ENCODE results near the gene CLIC4. TPM values are rescaled to one million over a fixed set of nuclear protein-coding genes. Genes with fewer than 3 reads are reported as not detected.
A peak's percentile ranks its signal among the peaks of the same experiment; 100 is the strongest.

Gene CLIC4
- total and polyA plus RNA-seq, 10 donors: 17.0 to 99.6 (median 71.2) TPM

DNA sequence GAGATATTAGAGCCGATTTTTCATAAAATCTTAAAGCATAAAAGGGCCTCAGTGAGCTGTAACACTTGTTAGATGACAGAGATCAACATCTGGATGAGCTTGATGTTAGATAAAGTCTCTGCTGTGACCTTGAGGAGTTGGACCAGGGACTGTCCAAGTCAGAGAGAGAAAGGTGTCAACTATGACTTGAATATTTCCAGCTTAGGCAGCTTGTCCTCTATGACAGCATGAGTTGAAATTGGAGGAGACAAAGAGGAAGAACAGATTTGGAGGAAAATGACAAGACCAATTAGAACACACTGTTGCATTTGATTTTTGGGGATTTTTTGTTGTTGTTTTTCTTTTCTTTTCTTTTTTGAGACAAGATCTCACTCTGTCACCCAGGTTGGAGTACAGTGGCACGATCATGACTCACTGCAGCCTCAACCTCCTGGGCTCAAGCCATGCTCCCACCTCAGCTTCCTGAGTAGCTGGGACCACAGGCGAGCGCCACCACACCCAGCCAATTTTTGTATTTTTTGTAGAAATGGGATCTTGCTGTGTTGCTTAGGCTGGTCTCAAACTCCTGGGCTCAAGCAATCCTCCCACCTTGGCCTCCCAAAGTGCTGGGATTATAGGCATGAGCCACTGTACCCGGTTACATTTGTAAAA is 35.3 kb upstream of the CLIC4 start:
- TF ChIP-seq POLR2AphosphoS5 (IDR thresholded peaks at IDR 0.05) (no peak), POLR2A (IDR thresholded peaks at IDR 0.05) (no peak)
- TF ChIP-seq, protein P1, sequence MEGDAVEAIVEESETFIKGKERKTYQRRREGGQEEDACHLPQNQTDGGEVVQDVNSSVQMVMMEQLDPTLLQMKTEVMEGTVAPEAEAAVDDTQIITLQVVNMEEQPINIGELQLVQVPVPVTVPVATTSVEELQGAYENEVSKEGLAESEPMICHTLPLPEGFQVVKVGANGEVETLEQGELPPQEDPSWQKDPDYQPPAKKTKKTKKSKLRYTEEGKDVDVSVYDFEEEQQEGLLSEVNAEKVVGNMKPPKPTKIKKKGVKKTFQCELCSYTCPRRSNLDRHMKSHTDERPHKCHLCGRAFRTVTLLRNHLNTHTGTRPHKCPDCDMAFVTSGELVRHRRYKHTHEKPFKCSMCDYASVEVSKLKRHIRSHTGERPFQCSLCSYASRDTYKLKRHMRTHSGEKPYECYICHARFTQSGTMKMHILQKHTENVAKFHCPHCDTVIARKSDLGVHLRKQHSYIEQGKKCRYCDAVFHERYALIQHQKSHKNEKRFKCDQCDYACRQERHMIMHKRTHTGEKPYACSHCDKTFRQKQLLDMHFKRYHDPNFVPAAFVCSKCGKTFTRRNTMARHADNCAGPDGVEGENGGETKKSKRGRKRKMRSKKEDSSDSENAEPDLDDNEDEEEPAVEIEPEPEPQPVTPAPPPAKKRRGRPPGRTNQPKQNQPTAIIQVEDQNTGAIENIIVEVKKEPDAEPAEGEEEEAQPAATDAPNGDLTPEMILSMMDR (IDR thresholded peaks at IDR 0.05 in 8 of 11, conservative IDR thresholded peaks at IDR 0.05 in 3 of 11): no peak
- no peaks in the 10 kb centered on the region for H3K36me3 ChIP-seq
- no peak overlapping the region for H3K4me3 ChIP-seq
- peak overlapping the region in 3 of 8 donors; percentile 11 to 27 (median 13) for H3K27ac ChIP-seq
- H3K4me1 ChIP-seq: peaks cover 5 to 32% (median 9%) of the 10 kb centered on the region in 6 donors
- intact Hi-C loops (cut with DNase I; ENCODE audit: low total_unique reads): no loop called here
- no peaks in the 10 kb centered on the region for H3K9me3 ChIP-seq
- 69 to 83% (median 72%) methylated on average over 5 of the region's 5 CpGs for WGBS, 5 donors
- no peak for DNase-seq
- no peaks in the 10 kb centered on the region for H3K27me3 ChIP-seq (replicated peaks in 1 of 7)

DNA sequence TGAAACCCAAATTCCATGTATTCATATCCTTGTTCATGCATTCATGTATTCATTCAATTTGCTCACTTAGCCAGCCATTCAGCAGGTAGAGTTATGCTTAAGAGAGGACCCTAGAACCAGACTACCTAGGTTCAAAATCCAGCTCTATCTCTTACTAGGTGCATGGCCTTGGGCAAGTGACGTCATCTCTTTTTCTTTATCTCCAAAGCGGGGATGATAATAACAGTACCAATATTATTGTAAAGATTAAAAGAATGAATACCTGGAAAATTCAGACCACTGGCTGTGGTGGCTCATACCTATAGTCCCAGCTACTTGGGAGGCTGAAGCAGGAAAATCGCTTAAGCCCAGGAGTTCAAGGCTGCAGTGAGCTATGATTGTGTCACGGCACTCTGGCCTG is 33.9 kb upstream of the CLIC4 start:
- no peaks in the 10 kb centered on the region for H3K36me3 ChIP-seq
- no peaks in the 10 kb centered on the region for H3K9me3 ChIP-seq
- H3K4me1 ChIP-seq: peaks cover 0 to 20% (median 2%) of the 10 kb centered on the region in 6 donors
- no peak overlapping the region for H3K4me3 ChIP-seq
- no peaks in the 10 kb centered on the region for H3K27me3 ChIP-seq (replicated peaks in 1 of 7)
- no peak overlapping the region for H3K27ac ChIP-seq
- WGBS, 5 donors: 73 to 86% (median 84%) methylated on average over 4 of the region's 4 CpGs
- no peak for DNase-seq
- intact Hi-C loops (cut with DNase I; ENCODE audit: low total_unique reads): no loop called here
- TF ChIP-seq, protein P1 (IDR thresholded peaks at IDR 0.05 in 8 of 11, conservative IDR thresholded peaks at IDR 0.05 in 3 of 11): no peak
- TF ChIP-seq POLR2AphosphoS5 (IDR thresholded peaks at IDR 0.05): no peak
- no peak for TF ChIP-seq POLR2A (IDR thresholded peaks at IDR 0.05)

DNA sequence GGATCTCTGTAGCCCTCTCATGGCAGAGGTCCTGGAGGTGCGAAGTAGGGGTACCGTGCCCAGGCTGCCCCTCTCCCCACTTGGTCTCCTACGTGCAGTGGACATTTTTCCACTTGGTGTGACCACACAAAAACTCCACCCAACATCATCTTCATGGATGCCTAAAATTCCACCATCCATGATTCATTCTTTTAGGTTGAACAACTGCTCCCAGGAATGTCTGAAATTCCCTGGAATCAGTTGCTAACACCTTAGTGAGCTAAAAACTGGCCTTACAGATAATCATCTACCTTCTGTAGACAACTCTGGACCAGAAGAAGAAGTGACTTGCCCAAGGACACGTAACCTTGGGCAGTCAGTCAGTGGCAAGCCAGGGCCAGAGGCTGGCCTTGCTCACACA is 32.1 kb upstream of the CLIC4 start:
- DNase-seq: no peak
- 88 to 94% (median 92%) methylated on average over 4 of the region's 4 CpGs for WGBS, 5 donors

DNA sequence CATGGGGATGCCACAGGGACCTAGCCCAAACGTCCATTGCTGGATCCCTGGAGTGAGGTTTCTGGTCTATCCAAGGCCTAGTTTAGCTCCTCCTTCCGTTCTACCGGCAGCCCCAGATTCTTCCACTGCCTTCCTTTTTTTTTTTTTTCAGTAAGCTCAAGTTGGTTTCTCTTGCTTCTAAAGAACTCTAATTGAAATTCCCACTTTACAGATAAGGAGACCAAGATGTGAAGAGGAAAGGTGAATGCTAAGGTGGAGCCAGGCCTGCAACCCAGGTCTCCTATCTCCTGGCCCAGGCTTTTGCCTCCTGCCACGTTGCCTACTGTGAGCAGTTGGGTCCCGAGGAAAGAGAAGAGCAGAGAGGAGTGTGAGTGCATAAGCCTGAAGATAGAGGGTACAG is 31.5 kb upstream of the CLIC4 start:
- H3K27ac ChIP-seq: no peak overlapping the region
- H3K4me3 ChIP-seq: no peak overlapping the region
- H3K4me1 ChIP-seq: peaks cover 0 to 24% (median 4%) of the 10 kb centered on the region in 6 donors
- intact Hi-C loops (cut with DNase I; ENCODE audit: low total_unique reads): no loop called here
- no peaks in the 10 kb centered on the region for H3K27me3 ChIP-seq (replicated peaks in 1 of 7)
- WGBS, 5 donors: 72 to 85% (median 75%) methylated on average over 5 of the region's 5 CpGs
- DNase-seq: no peak
- no peaks in the 10 kb centered on the region for H3K36me3 ChIP-seq
- TF ChIP-seq, protein P1 (IDR thresholded peaks at IDR 0.05 in 8 of 11, conservative IDR thresholded peaks at IDR 0.05 in 3 of 11): no peak
- TF ChIP-seq POLR2A (IDR thresholded peaks at IDR 0.05) (no peak), POLR2AphosphoS5 (IDR thresholded peaks at IDR 0.05) (no peak)
- H3K9me3 ChIP-seq: no peaks in the 10 kb centered on the region

More for the DNA sequence above, 32.1 kb upstream of the CLIC4 start:
- intact Hi-C loops (cut with DNase I; ENCODE audit: low total_unique reads): no loop called here
- no peaks in the 10 kb centered on the region for H3K9me3 ChIP-seq
- no peak overlapping the region for H3K4me3 ChIP-seq
- TF ChIP-seq, protein P1 (IDR thresholded peaks at IDR 0.05 in 8 of 11, conservative IDR thresholded peaks at IDR 0.05 in 3 of 11): no peak
- H3K27me3 ChIP-seq (replicated peaks in 1 of 7): no peaks in the 10 kb centered on the region
- no peaks in the 10 kb centered on the region for H3K36me3 ChIP-seq
- no peak overlapping the region for H3K27ac ChIP-seq
- H3K4me1 ChIP-seq: peaks cover 0 to 21% (median 2%) of the 10 kb centered on the region in 6 donors

Measured in spleen (tissue), 11 donors.